ENCODE results near the gene SRGAP1. TPM values are rescaled to one million over a fixed set of nuclear protein-coding genes. Genes with fewer than 3 reads are reported as not detected.

The SRGAP1 gene
- total and polyA plus RNA-seq, 9 of the 15 experiments (the other 6 are each of a cell fraction or from before 2014, with no cell fraction given): 0.01 to 0.13 (median 0.04) TPM; not detected in 3

DNA sequence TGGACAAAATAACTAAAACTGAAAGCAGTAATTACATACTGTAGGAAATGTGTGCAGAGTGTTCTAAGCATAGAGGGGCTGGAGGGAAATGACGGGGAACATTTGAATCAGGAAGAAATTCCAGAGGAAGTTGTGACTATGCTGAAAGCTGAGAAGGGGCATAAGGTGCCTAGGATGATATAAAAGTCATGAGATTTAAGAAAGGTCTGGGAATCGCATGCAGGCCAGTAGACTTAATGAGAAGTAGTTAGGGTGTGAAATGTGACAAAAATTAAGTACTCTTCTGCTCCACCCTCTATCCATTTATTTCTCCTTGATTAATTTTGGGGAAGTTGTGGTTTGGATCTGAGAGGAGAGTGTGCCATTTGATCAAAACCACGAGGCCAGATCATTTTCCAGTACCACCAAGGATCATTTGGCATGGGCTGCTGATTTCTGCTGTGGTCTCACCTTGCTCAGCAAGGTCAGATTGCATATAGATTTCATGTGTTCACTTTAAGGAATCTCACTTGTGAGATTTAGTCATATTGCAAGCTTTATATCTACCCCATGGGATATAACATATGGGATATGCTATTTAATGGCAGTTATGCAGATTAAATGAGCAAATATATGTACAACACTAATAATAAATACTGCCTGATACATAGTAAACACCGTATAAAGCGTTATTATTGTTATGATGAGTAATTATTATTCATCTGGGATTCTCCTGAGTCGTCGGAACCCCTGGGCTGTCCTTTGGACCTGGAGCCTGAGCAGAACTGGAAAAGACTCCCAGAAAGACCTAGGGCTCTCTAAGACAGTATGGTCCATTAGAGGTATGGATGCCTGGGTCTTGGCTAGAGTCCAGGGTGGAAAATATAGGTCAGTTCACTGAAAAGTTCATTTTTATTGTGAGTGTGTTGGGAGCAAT is 72.3 kb downstream of the SRGAP1 start:
- no peaks in the 10 kb centered on the region for H3K79me2 ChIP-seq (ENCODE audit: control insufficient read depth, insufficient read depth, low read length)
- H3K27me3 ChIP-seq (ENCODE audit: control insufficient read depth in 2 of 2, insufficient read depth in 2 of 2, low read length in 2 of 2): no peaks in the 10 kb centered on the region
- H3K4me2 ChIP-seq (ENCODE audit: insufficient read depth, low read length): no peak overlapping the region
- H2AFZ ChIP-seq (ENCODE audit: low read depth, low read length): no peak overlapping the region
- in situ Hi-C loops (cut with MboI): no loop called here
- H3K9me3 ChIP-seq (replicated peaks; ENCODE audit: control insufficient read depth, insufficient read depth, low read depth, low read length): no peaks in the 10 kb centered on the region
- DNase-seq (ENCODE audit: extremely low read depth in 1 of 4, low spot score in 3 of 4): no peak
- no peak overlapping the region for H3K9ac ChIP-seq (ENCODE audit: insufficient read depth in 1 of 2, low read depth in 2 of 2, low read length in 2 of 2)
- ChIA-PET CTCF (ENCODE audit: low intra/inter-chr PET ratio) (no interaction called here), POLR2A (no interaction called here)
- no peak for FAIRE-seq
- BruUV-seq (replicated peaks): no TSS peak
- H3K36me3 ChIP-seq (ENCODE audit: control insufficient read depth, insufficient read depth, low read length): no peaks in the 10 kb centered on the region
- no peak overlapping the region for H3K27ac ChIP-seq (ENCODE audit: extremely low read depth, low read depth, low read length)
- H4K20me1 ChIP-seq (replicated peaks; ENCODE audit: control insufficient read depth, insufficient read depth, low read length): no peaks in the 10 kb centered on the region
- no peaks in the 10 kb centered on the region for H3K4me1 ChIP-seq (replicated peaks in 1 of 2; ENCODE audit: control insufficient read depth in 2 of 2, insufficient read depth in 2 of 2, low read length in 2 of 2)
- H3K9me1 ChIP-seq (ENCODE audit: control insufficient read depth, insufficient read depth, low read length): no peaks in the 10 kb centered on the region
- H3K4me3 ChIP-seq: no peak overlapping the region
- WGBS (ENCODE audit: insufficient coverage, low coverage, missing lambda C conversion rate): 0% methylated on average over 7 of the region's 7 CpGs
- TF ChIP-seq, protein P1, sequence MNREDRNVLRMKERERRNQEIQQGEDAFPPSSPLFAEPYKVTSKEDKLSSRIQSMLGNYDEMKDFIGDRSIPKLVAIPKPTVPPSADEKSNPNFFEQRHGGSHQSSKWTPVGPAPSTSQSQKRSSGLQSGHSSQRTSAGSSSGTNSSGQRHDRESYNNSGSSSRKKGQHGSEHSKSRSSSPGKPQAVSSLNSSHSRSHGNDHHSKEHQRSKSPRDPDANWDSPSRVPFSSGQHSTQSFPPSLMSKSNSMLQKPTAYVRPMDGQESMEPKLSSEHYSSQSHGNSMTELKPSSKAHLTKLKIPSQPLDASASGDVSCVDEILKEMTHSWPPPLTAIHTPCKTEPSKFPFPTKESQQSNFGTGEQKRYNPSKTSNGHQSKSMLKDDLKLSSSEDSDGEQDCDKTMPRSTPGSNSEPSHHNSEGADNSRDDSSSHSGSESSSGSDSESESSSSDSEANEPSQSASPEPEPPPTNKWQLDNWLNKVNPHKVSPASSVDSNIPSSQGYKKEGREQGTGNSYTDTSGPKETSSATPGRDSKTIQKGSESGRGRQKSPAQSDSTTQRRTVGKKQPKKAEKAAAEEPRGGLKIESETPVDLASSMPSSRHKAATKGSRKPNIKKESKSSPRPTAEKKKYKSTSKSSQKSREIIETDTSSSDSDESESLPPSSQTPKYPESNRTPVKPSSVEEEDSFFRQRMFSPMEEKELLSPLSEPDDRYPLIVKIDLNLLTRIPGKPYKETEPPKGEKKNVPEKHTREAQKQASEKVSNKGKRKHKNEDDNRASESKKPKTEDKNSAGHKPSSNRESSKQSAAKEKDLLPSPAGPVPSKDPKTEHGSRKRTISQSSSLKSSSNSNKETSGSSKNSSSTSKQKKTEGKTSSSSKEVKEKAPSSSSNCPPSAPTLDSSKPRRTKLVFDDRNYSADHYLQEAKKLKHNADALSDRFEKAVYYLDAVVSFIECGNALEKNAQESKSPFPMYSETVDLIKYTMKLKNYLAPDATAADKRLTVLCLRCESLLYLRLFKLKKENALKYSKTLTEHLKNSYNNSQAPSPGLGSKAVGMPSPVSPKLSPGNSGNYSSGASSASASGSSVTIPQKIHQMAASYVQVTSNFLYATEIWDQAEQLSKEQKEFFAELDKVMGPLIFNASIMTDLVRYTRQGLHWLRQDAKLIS (CRISPR knock-in tag; IDR thresholded peaks at IDR 0.05): no peak
- TF ChIP-seq ZNF217 (CRISPR knock-in tag; IDR thresholded peaks at IDR 0.05) (no peak), BACH1 (tag; IDR thresholded peaks at IDR 0.05) (no peak), EHMT2 (IDR thresholded peaks at IDR 0.05) (no peak), ZNF124 (CRISPR knock-in tag; IDR thresholded peaks at IDR 0.05) (no peak), ILF3 (IDR thresholded peaks at IDR 0.05; ENCODE audit: borderline replicate concordance) (no peak), COPS2 (conservative IDR thresholded peaks at IDR 0.05) (no peak), HDAC3 (IDR thresholded peaks at IDR 0.05; ENCODE audit: borderline replicate concordance, partially characterized antibody) (no peak), RHOXF2B (CRISPR knock-in tag; conservative IDR thresholded peaks at IDR 0.05) (no peak), ZBED1 (IDR thresholded peaks at IDR 0.05) (no peak), SIRT6 (IDR thresholded peaks at IDR 0.05; ENCODE audit: low read depth, low read length) (no peak), CHCHD3 (CRISPR knock-in tag; IDR thresholded peaks at IDR 0.05) (no peak), ZNF583 (CRISPR knock-in tag; IDR thresholded peaks at IDR 0.05) (no peak), HNRNPH1 (optimal IDR thresholded peaks at IDR 0.05; ENCODE audit: low read depth, low read length) (no peak)
- TF ChIP-seq, protein P2, sequence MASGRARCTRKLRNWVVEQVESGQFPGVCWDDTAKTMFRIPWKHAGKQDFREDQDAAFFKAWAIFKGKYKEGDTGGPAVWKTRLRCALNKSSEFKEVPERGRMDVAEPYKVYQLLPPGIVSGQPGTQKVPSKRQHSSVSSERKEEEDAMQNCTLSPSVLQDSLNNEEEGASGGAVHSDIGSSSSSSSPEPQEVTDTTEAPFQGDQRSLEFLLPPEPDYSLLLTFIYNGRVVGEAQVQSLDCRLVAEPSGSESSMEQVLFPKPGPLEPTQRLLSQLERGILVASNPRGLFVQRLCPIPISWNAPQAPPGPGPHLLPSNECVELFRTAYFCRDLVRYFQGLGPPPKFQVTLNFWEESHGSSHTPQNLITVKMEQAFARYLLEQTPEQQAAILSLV (tag; IDR thresholded peaks at IDR 0.05): no peak
- TF ChIP-seq, protein P3, sequence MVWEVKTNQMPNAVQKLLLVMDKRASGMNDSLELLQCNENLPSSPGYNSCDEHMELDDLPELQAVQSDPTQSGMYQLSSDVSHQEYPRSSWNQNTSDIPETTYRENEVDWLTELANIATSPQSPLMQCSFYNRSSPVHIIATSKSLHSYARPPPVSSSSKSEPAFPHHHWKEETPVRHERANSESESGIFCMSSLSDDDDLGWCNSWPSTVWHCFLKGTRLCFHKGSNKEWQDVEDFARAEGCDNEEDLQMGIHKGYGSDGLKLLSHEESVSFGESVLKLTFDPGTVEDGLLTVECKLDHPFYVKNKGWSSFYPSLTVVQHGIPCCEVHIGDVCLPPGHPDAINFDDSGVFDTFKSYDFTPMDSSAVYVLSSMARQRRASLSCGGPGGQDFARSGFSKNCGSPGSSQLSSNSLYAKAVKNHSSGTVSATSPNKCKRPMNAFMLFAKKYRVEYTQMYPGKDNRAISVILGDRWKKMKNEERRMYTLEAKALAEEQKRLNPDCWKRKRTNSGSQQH (CRISPR knock-in tag; IDR thresholded peaks at IDR 0.05): no peak
- no peak for ATAC-seq
- intact Hi-C loops (cut with micrococcal nuclease): no loop called here

Measured in K562 (cell line).